Neural cell (in vitro differentiated cells): ENCODE results near the gene SHB.

Experiments
- EP300 ChIP-seq: fragments of 450-650 bp; conservative IDR thresholded peaks from 2 replicates; pipeline ENCODE4 v1.6.1; 2014; ENCODE audit warnings: antibody characterized with exemption, mild to moderate bottlenecking, moderate library complexity; ENCODE audit not compliant: poor library complexity, severe bottlenecking
- EZH2 ChIP-seq: fragments of 200-600, 300-800 bp; shearing (Covaris generic), sonication (generic); IDR thresholded peaks from 2 replicates; pipeline ENCODE4 v1.6.1; 2014; ENCODE audit warnings: antibody characterized with exemption, low read length, borderline replicate concordance, mild to moderate bottlenecking; ENCODE audit not compliant: insufficient read depth, poor library complexity, severe bottlenecking
- MXI1 ChIP-seq: fragments of 450-650 bp; conservative IDR thresholded peaks from 2 replicates; pipeline ENCODE4 v1.6.1; 2014; ENCODE audit warnings: antibody characterized with exemption, mild to moderate bottlenecking; ENCODE audit not compliant: poor library complexity, severe bottlenecking
- REST ChIP-seq: IDR thresholded peaks from 2 replicates; pipeline ENCODE4 v1.6.1; 2012; ENCODE audit warnings: borderline replicate concordance
- TF ChIP-seq, protein P1 (sequence below): fragments of 450-650 bp; IDR thresholded peaks from 2 replicates; pipeline ENCODE4 v1.5.1; 2014; ENCODE audit warnings: antibody characterized with exemption, mild to moderate bottlenecking, moderate library complexity; ENCODE audit not compliant: poor library complexity, severe bottlenecking

DNA sequence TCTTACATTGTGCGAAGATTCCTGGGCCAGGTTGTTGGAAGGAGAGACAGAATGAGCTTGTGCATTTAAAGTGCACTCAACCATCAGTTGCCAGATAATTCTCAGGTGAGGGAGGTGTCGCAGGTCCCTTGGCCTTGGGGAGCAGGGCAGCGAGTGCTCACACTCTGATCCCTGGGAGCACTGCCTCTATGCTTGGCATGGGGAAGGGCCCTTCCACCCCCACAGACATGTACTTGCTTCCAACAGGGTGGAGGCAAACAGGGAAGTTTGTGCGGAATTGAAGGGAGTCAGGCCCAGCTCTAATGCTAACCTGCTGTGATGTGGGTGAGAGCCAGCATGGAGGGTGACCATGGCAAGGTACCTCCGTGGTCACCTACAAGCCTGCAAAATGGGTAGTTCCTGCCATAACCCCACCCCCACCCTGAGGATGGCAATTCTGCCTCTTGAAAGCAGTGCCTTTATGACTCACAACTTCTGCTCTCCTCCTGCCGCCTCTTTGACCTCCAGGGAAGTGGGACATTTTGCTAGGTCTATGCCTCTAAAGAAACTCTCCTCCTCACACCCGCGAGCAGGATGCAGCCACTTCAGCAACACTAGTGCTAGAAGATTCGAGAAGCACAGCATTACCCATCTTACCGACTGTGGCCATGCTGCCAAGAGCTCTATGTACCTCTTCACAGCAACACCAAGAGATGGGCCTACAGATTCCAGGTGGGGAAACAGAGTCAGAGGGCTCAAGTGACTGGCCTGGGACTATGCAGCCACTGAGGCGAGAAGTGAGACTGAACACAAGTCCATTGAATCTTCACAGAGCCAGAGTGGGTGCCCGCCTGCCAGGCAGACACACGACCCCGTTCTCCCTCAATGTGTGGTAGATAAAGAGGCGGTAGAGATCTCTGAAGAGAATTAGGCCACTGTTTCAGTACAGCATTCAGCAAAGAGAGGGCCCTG, 143.0 kb downstream of the SHB start:
- TF ChIP-seq, protein P1, sequence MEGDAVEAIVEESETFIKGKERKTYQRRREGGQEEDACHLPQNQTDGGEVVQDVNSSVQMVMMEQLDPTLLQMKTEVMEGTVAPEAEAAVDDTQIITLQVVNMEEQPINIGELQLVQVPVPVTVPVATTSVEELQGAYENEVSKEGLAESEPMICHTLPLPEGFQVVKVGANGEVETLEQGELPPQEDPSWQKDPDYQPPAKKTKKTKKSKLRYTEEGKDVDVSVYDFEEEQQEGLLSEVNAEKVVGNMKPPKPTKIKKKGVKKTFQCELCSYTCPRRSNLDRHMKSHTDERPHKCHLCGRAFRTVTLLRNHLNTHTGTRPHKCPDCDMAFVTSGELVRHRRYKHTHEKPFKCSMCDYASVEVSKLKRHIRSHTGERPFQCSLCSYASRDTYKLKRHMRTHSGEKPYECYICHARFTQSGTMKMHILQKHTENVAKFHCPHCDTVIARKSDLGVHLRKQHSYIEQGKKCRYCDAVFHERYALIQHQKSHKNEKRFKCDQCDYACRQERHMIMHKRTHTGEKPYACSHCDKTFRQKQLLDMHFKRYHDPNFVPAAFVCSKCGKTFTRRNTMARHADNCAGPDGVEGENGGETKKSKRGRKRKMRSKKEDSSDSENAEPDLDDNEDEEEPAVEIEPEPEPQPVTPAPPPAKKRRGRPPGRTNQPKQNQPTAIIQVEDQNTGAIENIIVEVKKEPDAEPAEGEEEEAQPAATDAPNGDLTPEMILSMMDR: no peak
- TF ChIP-seq EZH2 (no peak), REST (no peak), EP300 (no peak), MXI1 (no peak)
